Progenitor cell of endocrine pancreas (in vitro differentiated cells): Measurements from ENCODE around the gene OSBP2. TPM values are rescaled to one million over a fixed set of nuclear protein-coding genes. Genes with fewer than 3 reads are reported as not detected.

Experiments used
- DNase-seq: peaks from one replicate; pipeline ENCODE4 v3.0.0; 2021; ENCODE audit warnings: low spot score; ENCODE audit not compliant: unreplicated experiment
- H3K27ac Mint-ChIP-seq: 2 replicates; pipeline ENCODE4 v1.8.0; 2021; ENCODE audit warnings: mild to moderate bottlenecking, moderate library complexity, mixed read lengths
- H3K27me3 Mint-ChIP-seq: 2 replicates; pipeline ENCODE4 v1.8.0; 2021; ENCODE audit warnings: mixed read lengths
- H3K36me3 Mint-ChIP-seq: 2 replicates; pipeline ENCODE4 v1.8.0; 2022; ENCODE audit warnings: mixed read lengths; ENCODE audit not compliant: insufficient read depth
- H3K4me1 Mint-ChIP-seq: 2 replicates; pipeline ENCODE4 v1.8.0; 2021; ENCODE audit warnings: low read depth, mixed read lengths
- H3K4me3 Mint-ChIP-seq: 2 replicates; pipeline ENCODE4 v1.8.0; 2021; ENCODE audit warnings: low read depth, mild to moderate bottlenecking, moderate library complexity, mixed read lengths
- H3K9me3 Mint-ChIP-seq: 2 replicates; pipeline ENCODE4 v1.8.0; 2021; ENCODE audit warnings: low read depth, mixed read lengths
- CTCF ChIP-seq: fragments of 200-600 bp; sonication (generic); IDR thresholded peaks from one replicate; pipeline ENCODE4 v1.5.0; 2021; ENCODE audit warnings: antibody characterized with exemption, mild to moderate bottlenecking; ENCODE audit not compliant: unreplicated experiment
- total RNA-seq: library from RNA; stranded (reverse); gene quantifications from 2 replicates; pipeline ENCODE4 v1.2.1, GENCODE V29; 2021

The OSBP2 gene
- total RNA-seq, 1 donor from 2014 or later, result 8.3 TPM

DNA sequence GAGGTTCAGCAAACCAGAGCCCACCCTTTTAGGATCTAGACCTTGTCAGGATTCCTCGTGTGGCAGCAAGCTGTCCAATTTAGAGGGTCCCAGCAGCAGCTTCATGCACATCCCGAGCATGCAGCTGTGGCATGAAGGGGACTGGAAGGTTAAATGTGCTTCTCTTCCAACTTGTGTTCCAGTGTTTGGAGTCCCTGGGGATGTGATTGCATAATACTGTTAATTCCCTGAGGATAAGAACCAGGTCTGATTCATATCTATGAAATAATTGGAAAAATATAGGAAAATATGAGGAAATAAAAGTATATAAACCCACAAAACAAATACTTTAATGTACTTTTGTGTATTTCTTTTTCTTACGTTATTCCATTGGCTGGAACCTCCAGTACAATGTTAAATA, 143.4 kb downstream of the OSBP2 start:
- DNase-seq, result no peak
- Mint-ChIP-seq H3K4me1 (no peaks in the 10 kb centered on the region), H3K36me3 (peaks cover 2% of the 10 kb centered on the region), H3K9me3 (peaks cover 7% of the 10 kb centered on the region), H3K27ac (no peak overlapping the region), H3K4me3 (no peak overlapping the region), H3K27me3 (no peaks in the 10 kb centered on the region)
- no peak for TF ChIP-seq CTCF

DNA sequence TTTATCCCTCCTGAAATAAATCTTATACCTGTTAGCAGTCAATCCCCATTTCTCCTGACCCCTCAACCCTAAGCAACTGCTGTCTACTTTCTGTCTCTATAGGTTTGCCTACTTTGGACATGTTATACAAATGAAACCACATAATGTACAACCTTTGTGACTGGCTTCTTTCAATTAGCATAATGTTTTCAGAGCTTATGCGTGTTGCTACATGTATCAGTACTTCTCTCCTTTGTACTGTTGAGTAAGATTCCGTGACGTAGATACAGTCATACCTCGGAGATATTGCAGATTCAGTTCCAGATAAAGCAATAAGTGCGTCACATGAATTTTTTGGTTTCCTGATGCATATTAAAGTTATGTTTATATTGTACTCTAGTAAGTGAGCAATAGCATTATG, 146.6 kb downstream of the OSBP2 start:
- no peak for DNase-seq
- H3K27ac Mint-ChIP-seq, result no peak overlapping the region
- peaks cover 2% of the 10 kb centered on the region for H3K36me3 Mint-ChIP-seq
- H3K4me1 Mint-ChIP-seq, result no peaks in the 10 kb centered on the region
- TF ChIP-seq CTCF, result no peak
- H3K27me3 Mint-ChIP-seq, result no peaks in the 10 kb centered on the region
- no peak overlapping the region for H3K4me3 Mint-ChIP-seq
- peaks cover 8% of the 10 kb centered on the region for H3K9me3 Mint-ChIP-seq

DNA sequence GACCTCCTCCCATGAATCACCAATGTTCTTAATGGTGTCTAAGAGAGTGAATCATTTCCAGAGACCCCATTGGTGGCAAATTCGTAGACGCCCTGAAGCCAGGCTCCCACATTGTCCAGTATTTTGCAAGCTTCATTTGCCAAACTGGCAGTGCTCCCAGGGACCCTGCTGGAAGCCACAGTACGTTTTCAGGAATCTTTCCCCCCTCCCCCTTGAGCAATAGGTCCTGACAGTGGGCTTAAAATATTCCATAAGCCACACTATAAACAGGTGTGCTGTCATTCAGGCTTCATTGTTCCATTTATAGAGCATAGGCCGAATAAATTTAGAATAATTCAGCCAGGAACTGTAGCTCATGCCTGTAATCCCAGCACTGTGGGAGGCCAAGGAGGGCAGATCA, 148.6 kb downstream of the OSBP2 start:
- Mint-ChIP-seq H3K27ac (no peak overlapping the region), H3K27me3 (no peaks in the 10 kb centered on the region), H3K9me3 (peaks cover 7% of the 10 kb centered on the region), H3K36me3 (no peaks in the 10 kb centered on the region), H3K4me3 (no peak overlapping the region), H3K4me1 (no peaks in the 10 kb centered on the region)
- DNase-seq, result no peak
- no peak for TF ChIP-seq CTCF

DNA sequence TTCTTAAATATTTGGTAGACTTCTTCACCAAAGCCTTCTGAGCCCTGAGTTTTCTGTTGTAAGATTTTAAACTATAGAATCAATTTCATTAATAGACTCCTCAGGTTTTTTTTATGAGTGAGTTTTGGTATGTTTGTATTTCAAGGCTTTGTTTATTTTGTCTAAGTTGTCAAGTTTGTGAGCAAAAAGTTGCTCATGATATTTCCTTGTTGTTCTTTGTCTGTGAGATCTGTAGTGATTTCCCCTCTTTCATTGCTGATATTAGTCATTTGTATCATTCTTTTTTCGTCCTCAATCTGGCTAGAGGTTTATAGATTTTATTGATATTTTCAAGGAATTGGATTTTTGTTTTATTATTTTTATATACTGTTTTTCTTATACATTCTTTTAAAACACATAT, 152.9 kb downstream of the OSBP2 start:
- no peak for TF ChIP-seq CTCF
- Mint-ChIP-seq H3K4me3 (no peak overlapping the region), H3K36me3 (no peaks in the 10 kb centered on the region), H3K9me3 (peaks cover 8% of the 10 kb centered on the region), H3K27ac (no peak overlapping the region), H3K4me1 (no peaks in the 10 kb centered on the region), H3K27me3 (no peaks in the 10 kb centered on the region)
- no peak for DNase-seq

GRCh38 chr22:30855266-30855665, 160.6 kb downstream of the OSBP2 start:
- Mint-ChIP-seq H3K36me3 (peaks cover 8% of the 10 kb centered on the region), H3K27ac (no peak overlapping the region), H3K4me3 (no peak overlapping the region), H3K4me1 (peaks cover 4% of the 10 kb centered on the region), H3K9me3 (peaks cover 12% of the 10 kb centered on the region), H3K27me3 (no peaks in the 10 kb centered on the region)
- no peak for DNase-seq
- no peak for TF ChIP-seq CTCF
